Measurements from ENCODE around the gene FAAP100. TPM values are rescaled to one million over a fixed set of nuclear protein-coding genes. Genes with fewer than 3 reads are reported as not detected.

FAAP100 gene
- total RNA-seq, result 10 to 100 TPM; 40.5 to 42.7 TPM

GRCh38 chr17:81552244-81553017 lies at the start of gene FAAP100:
TSS of gene FAAP100 (minus strand) at chr17:81552353. CDS start at chr17:81552330, 23 bp downstream.
- H3K27me3 Mint-ChIP-seq, result no peaks in the 10 kb centered on the region
- peaks cover 14% of the 10 kb centered on the region for H3K36me3 Mint-ChIP-seq (ENCODE audit: low read depth)
- intact Hi-C loops (cut with micrococcal nuclease), result no loop called here
- no peaks in the 10 kb centered on the region for H3K9me3 Mint-ChIP-seq
- H3K4me1 Mint-ChIP-seq (ENCODE audit: low read depth), result peaks cover 38% of the 10 kb centered on the region
- ChIA-PET POLR2A (interaction anchor here (0.6 to 4.1 kb wide), 30 partner anchors 9 to 314 kb away, joined by 3 to 22 read pairs (median 4); partner anchors contain the start of genes ARL16, HGS, NDUFAF8 and TEPSIN), CTCF (interaction anchor here (0.7 to 2.5 kb wide), 8 partner anchors 14 to 256 kb away, joined by 3 to 8 read pairs (median 3); no protein-coding TSS in a partner anchor)
- TF ChIP-seq CTCF (IDR thresholded peaks at IDR 0.05), result no peak
- peak; percentile 84 for DNase-seq
- H3K27ac Mint-ChIP-seq, result peak within 1 kb of the TSS; percentile 92
- H3K4me3 Mint-ChIP-seq, result peak within 1 kb of the TSS; percentile 92
- peak; percentile 64 for ATAC-seq

GRCh38 chr17:81601525-81602120 lies 49.5 kb upstream of the FAAP100 start:
- Mint-ChIP-seq H3K36me3 (ENCODE audit: low read depth) (peaks cover 46% of the 10 kb centered on the region), H3K27me3 (no peaks in the 10 kb centered on the region), H3K4me3 (no peak overlapping the region), H3K9me3 (no peaks in the 10 kb centered on the region), H3K4me1 (ENCODE audit: low read depth) (peaks cover 7% of the 10 kb centered on the region), H3K27ac (peak overlapping the region; percentile 76)
- ChIA-PET CTCF (interaction anchor here (0.7 to 3.0 kb wide), 38 partner anchors 10 to 436 kb away, joined by 3 to 21 read pairs (median 4); partner anchors contain the start of genes ARL16, HGS, MRPL12 and NPLOC4), POLR2A (interaction anchor here (0.6 to 1.4 kb wide), 6 partner anchors 13 to 347 kb away, joined by 3 to 4 read pairs (median 4); partner anchors contain the start of gene FAAP100)
- DNase-seq (peak; percentile 55), ATAC-seq (peak; percentile 97)
- peak; percentile 89 for TF ChIP-seq CTCF (IDR thresholded peaks at IDR 0.05)
- intact Hi-C loops (cut with micrococcal nuclease), result no loop called here

- Mint-ChIP-seq H3K27ac (no peak overlapping the region), H3K4me1 (ENCODE audit: low read depth) (peaks cover 7% of the 10 kb centered on the region), H3K4me3 (no peak overlapping the region), H3K27me3 (no peaks in the 10 kb centered on the region), H3K36me3 (ENCODE audit: low read depth) (peaks cover 38% of the 10 kb centered on the region), H3K9me3 (no peaks in the 10 kb centered on the region)
- POLR2A ChIA-PET, result interaction anchor here (0.9 to 1.4 kb wide), 3 partner anchors 14 to 65 kb away, joined by 3 to 4 read pairs (median 3); no protein-coding TSS in a partner anchor
- DNase-seq (no peak), ATAC-seq (no peak)
- intact Hi-C loops (cut with micrococcal nuclease), result no loop called here
- no peak for TF ChIP-seq CTCF (IDR thresholded peaks at IDR 0.05)
- CTCF ChIA-PET, result interaction anchor here (0.9 to 3.0 kb wide), 16 partner anchors 12 to 347 kb away, joined by 3 to 21 read pairs (median 5); no protein-coding TSS in a partner anchor
Measured at GRCh38 chr17:81599719-81600486, 47.8 kb upstream of the FAAP100 start.

- intact Hi-C loops (cut with micrococcal nuclease), result no loop called here
- CTCF ChIA-PET, result no interaction called here
- no peak for TF ChIP-seq CTCF (IDR thresholded peaks at IDR 0.05)
- H3K9me3 Mint-ChIP-seq, result no peaks in the 10 kb centered on the region
- H3K4me3 Mint-ChIP-seq, result no peak overlapping the region
- no peak overlapping the region for H3K27ac Mint-ChIP-seq
- no peaks in the 10 kb centered on the region for H3K27me3 Mint-ChIP-seq
- DNase-seq (no peak), ATAC-seq (no peak)
- H3K36me3 Mint-ChIP-seq (ENCODE audit: low read depth), result peaks cover 29% of the 10 kb centered on the region
- POLR2A ChIA-PET, result no interaction called here
- peaks cover 1% of the 10 kb centered on the region for H3K4me1 Mint-ChIP-seq (ENCODE audit: low read depth)
Measured at GRCh38 chr17:81593105-81593871, 41.1 kb upstream of the FAAP100 start.

All from activated CD8-positive, alpha-beta T cell treated with anti-CD3 and anti-CD28 coated beads for 36 hours (primary cell).